H1 (cell line): ENCODE results near the gene DUSP23. TPM values are rescaled to one million over a fixed set of nuclear protein-coding genes. Genes with fewer than 3 reads are reported as not detected.

ENCODE experiments used
- CTCF ChIA-PET: fragments of 300-600 bp; sonication (Branson Sonifier 250); formaldehyde crosslinking; loops from one replicate; lab custom pipeline; 2021; ENCODE audit not compliant: partially characterized antibody; lab: Charles Lee
- POLR2A ChIA-PET: fragments of 300-600 bp; sonication (Branson Sonifier 250); formaldehyde crosslinking; loops from one replicate; lab custom pipeline; 2021; ENCODE audit warnings: inconsistent platforms; ENCODE audit not compliant: partially characterized antibody; lab: Charles Lee
- DNase-seq, 2 experiments: peaks; one replicate each; pipeline versions ENCODE4 v3.0.0 to v3.0.0-alpha.2; 2010 to 2022; ENCODE audit warnings: low spot score in 2 of 2, low read depth in 1 of 2, mixed read lengths in 1 of 2
- FAIRE-seq: peaks from 2 replicates; lab custom pipeline; 2011; peaks lifted over from hg19 to GRCh38; lab: Jason Lieb, UNC
- H2AFZ ChIP-seq: 2 replicates; pipeline ENCODE4 v1.8.1; 2012; ENCODE audit warnings: low read length, inconsistent platforms
- H2AK5ac ChIP-seq: 2 replicates; pipeline ENCODE4 v1.6.1; 2013; ENCODE audit warnings: low read depth, low read length
- H2BK120ac ChIP-seq: replicated peaks from 2 replicates; pipeline ENCODE3; 2013; ENCODE audit warnings: low read depth, low read length, inconsistent platforms
- H2BK12ac ChIP-seq: 2 replicates; pipeline ENCODE4 v1.6.1; 2013; ENCODE audit warnings: low read depth, low read length
- H2BK15ac ChIP-seq: 2 replicates; pipeline ENCODE4 v1.6.1; 2013; ENCODE audit warnings: low read length
- H2BK20ac ChIP-seq: 2 replicates; pipeline ENCODE4 v1.6.1; 2013; ENCODE audit warnings: low read length
- H2BK5ac ChIP-seq: 2 replicates; pipeline ENCODE4 v1.6.1; 2013; ENCODE audit warnings: low read depth, low read length
- H3K14ac ChIP-seq: 2 replicates; pipeline ENCODE4 v1.6.1; 2013; ENCODE audit warnings: inconsistent platforms; ENCODE audit not compliant: insufficient read length
- H3K18ac ChIP-seq: 2 replicates; pipeline ENCODE4 v1.6.1; 2013; ENCODE audit warnings: low read length; ENCODE audit errors: extremely low read depth
- H3K23ac ChIP-seq: 2 replicates; pipeline ENCODE4 v1.6.1; 2013; ENCODE audit warnings: inconsistent platforms; ENCODE audit not compliant: insufficient read length
- H3K23me2 ChIP-seq: 2 replicates; pipeline ENCODE4 v1.6.1; 2013; ENCODE audit warnings: low read depth, low read length
- H3K27ac ChIP-seq: 2 replicates; pipeline ENCODE4 v1.6.1; 2011; ENCODE audit warnings: low read depth, low read length, inconsistent platforms
- H3K27me3 ChIP-seq, 4 experiments: replicated peaks in 1 of 4; 1 replicate in 1 of 4; 2 replicates in 3 of 4; pipeline versions ENCODE4 v1.6.1 to v1.8.1; 2011 to 2013; ENCODE audit warnings: low read length in 3 of 4, mild to moderate bottlenecking in 3 of 4, inconsistent platforms in 2 of 4, mixed read lengths in 2 of 4, moderate library complexity in 1 of 4; ENCODE audit not compliant: control insufficient read depth in 3 of 4, insufficient read depth in 3 of 4; ENCODE audit errors: extremely low read depth in 1 of 4
- H3K36me3 ChIP-seq, 4 experiments: 2 replicates each; pipeline versions ENCODE4 v1.6.1 to v1.8.1; 2011 to 2013; ENCODE audit warnings: mild to moderate bottlenecking in 4 of 4, low read length in 3 of 4, moderate library complexity in 2 of 4, control low read depth in 1 of 4, inconsistent platforms in 1 of 4; ENCODE audit not compliant: insufficient read depth in 4 of 4, control insufficient read depth in 2 of 4
- H3K4ac ChIP-seq: replicated peaks from 2 replicates; pipeline ENCODE3; 2013; ENCODE audit warnings: low read length, low read depth, mixed read lengths, inconsistent platforms; ENCODE audit not compliant: insufficient read length
- H3K4me1 ChIP-seq, 4 experiments: replicated peaks in 1 of 4; 1 replicate in 1 of 4; 2 replicates in 3 of 4; pipeline versions ENCODE4 v1.6.1 to v1.8.1; 2011 to 2013; ENCODE audit warnings: low read length in 3 of 4, inconsistent platforms in 2 of 4, mixed read lengths in 1 of 4; ENCODE audit not compliant: insufficient read depth in 4 of 4, control insufficient read depth in 3 of 4
- H3K4me2 ChIP-seq, 2 experiments: 2 replicates each; pipeline versions ENCODE4 v1.6.1 to v1.8.1; 2011 to 2013; ENCODE audit warnings: low read depth in 2 of 2, low read length in 2 of 2, control low read depth in 1 of 2, inconsistent platforms in 1 of 2, mild to moderate bottlenecking in 1 of 2; ENCODE audit not compliant: insufficient read depth in 1 of 2
- H3K4me3 ChIP-seq, 4 experiments: fragments of 200-600, 300-600 bp in 1 of 4; sonication (generic), shearing (Covaris generic), sonication (Bioruptor Twin) in 1 of 4; 2 replicates each; pipeline versions ENCODE4 v1.5.1 to v1.8.1; 2011 to 2016; ENCODE audit warnings: low read length in 4 of 4, low read depth in 3 of 4, control low read depth in 2 of 4, inconsistent platforms in 2 of 4, mild to moderate bottlenecking in 2 of 4, mixed read lengths in 1 of 4, moderate library complexity in 1 of 4; ENCODE audit not compliant: insufficient read depth in 2 of 4; ENCODE audit errors: extremely low read depth in 1 of 4
- H3K56ac ChIP-seq: replicated peaks from 2 replicates; pipeline ENCODE3; 2013; ENCODE audit warnings: low read depth, mild to moderate bottlenecking, mixed read lengths, low read length, inconsistent platforms; ENCODE audit not compliant: insufficient read length
- H3K79me1 ChIP-seq: 2 replicates; pipeline ENCODE4 v1.6.1; 2013; ENCODE audit warnings: low read depth, low read length, control low read depth
- H3K79me2 ChIP-seq, 2 experiments: 2 replicates each; pipeline versions ENCODE4 v1.6.1 to v1.8.1; 2012 to 2013; ENCODE audit warnings: low read length in 2 of 2, mild to moderate bottlenecking in 2 of 2, inconsistent platforms in 1 of 2; ENCODE audit not compliant: insufficient read depth in 2 of 2, control insufficient read depth in 1 of 2
- H3K9ac ChIP-seq, 4 experiments: replicated peaks in 1 of 4; 1 replicate in 1 of 4; 2 replicates in 3 of 4; pipeline versions ENCODE4 v1.6.1 to v1.8.1; 2011 to 2013; ENCODE audit warnings: low read depth in 3 of 4, low read length in 3 of 4, control low read depth in 2 of 4, mild to moderate bottlenecking in 2 of 4, moderate library complexity in 2 of 4, inconsistent platforms in 1 of 4; ENCODE audit errors: extremely low read depth in 1 of 4
- H3K9me3 ChIP-seq, 2 experiments: 2 replicates each; pipeline versions ENCODE4 v1.6.1 to v1.8.1; 2012 to 2013; ENCODE audit warnings: mild to moderate bottlenecking in 2 of 2, moderate library complexity in 2 of 2, control low read depth in 1 of 2, inconsistent platforms in 1 of 2, low read depth in 1 of 2, low read length in 1 of 2, mixed read lengths in 1 of 2; ENCODE audit not compliant: insufficient read depth in 2 of 2
- H4K20me1 ChIP-seq, 2 experiments: replicated peaks in 1 of 2; 2 replicates each; pipeline versions ENCODE3 to v1.8.1; 2011 to 2013; ENCODE audit warnings: inconsistent platforms in 2 of 2, low read length in 2 of 2, mild to moderate bottlenecking in 1 of 2; ENCODE audit not compliant: insufficient read depth in 2 of 2, control insufficient read depth in 1 of 2
- H4K5ac ChIP-seq: 2 replicates; pipeline ENCODE4 v1.6.1; 2013; ENCODE audit warnings: low read length, low read depth, mixed read lengths, inconsistent platforms; ENCODE audit not compliant: insufficient read length
- H4K8ac ChIP-seq: 2 replicates; pipeline ENCODE4 v1.8.0; 2013; ENCODE audit warnings: mild to moderate bottlenecking, moderate library complexity, low read length, inconsistent platforms; ENCODE audit not compliant: insufficient read depth; ENCODE audit errors: extremely low read depth
- H4K91ac ChIP-seq: replicated peaks from 2 replicates; pipeline ENCODE3; 2013; ENCODE audit warnings: low read length, mixed read lengths, inconsistent platforms; ENCODE audit not compliant: insufficient read length
- CBX8 ChIP-seq: fragments of 300-800, 300-1000 bp; sonication (generic); IDR thresholded peaks from 2 replicates; pipeline ENCODE4 v1.7.1; 2016; ENCODE audit warnings: low read depth, low read length, borderline replicate concordance
- CREB1 ChIP-seq: IDR thresholded peaks from 2 replicates; pipeline ENCODE4 v1.6.1; 2012; ENCODE audit warnings: inconsistent platforms
- GTF2F1 ChIP-seq: IDR thresholded peaks from 2 replicates; pipeline ENCODE4 v1.6.1; 2012; ENCODE audit warnings: low read depth, low read length, improper control_type of control experiment, borderline replicate concordance
- NANOG ChIP-seq: IDR thresholded peaks from 2 replicates; pipeline ENCODE4 v1.6.1; 2011; ENCODE audit warnings: low read length, low read depth, mild to moderate bottlenecking, inconsistent platforms; ENCODE audit not compliant: insufficient read depth, poor library complexity, severe bottlenecking
- POLR2AphosphoS5 ChIP-seq: IDR thresholded peaks from 2 replicates; pipeline ENCODE4 v1.6.1; 2011; ENCODE audit warnings: low read depth, low read length
- SUZ12 ChIP-seq: fragments of 200-600 bp; sonication (generic); IDR thresholded peaks from 2 replicates; pipeline ENCODE4 v1.6.1; 2012; ENCODE audit warnings: mild to moderate bottlenecking, inconsistent platforms, low read length, moderate library complexity, mixed read lengths
- TAF1 ChIP-seq: IDR thresholded peaks from 2 replicates; pipeline ENCODE4 v1.6.1; 2011; ENCODE audit warnings: mild to moderate bottlenecking, low read depth, low read length
- TCF12 ChIP-seq: IDR thresholded peaks from 2 replicates; pipeline ENCODE4 v1.6.1; 2011; ENCODE audit warnings: low read depth, mild to moderate bottlenecking, low read length
- WGBS, 2 experiments: shearing (Covaris generic) in 1 of 2; methylation state at CpG; one replicate each; pipeline versions ENCODE4 v1.1.6 to v1.1.7; 2013 to 2015; ENCODE audit warnings: low lambda C conversion rate in 2 of 2, mixed read lengths in 2 of 2, inconsistent platforms in 1 of 2, low coverage in 1 of 2, missing lambda C conversion rate in 1 of 2; ENCODE audit not compliant: insufficient replicate concordance in 2 of 2, insufficient coverage in 1 of 2, insufficient read length in 1 of 2; ENCODE audit errors: extremely low coverage in 1 of 2, missing lambda C conversion rate in 1 of 2; 5-methylcytosine and 5-hydroxymethylcytosine counted together
- polyA plus RNA-seq, 7 experiments: library from polyadenylated mRNA; depleted of rRNA in 3 of 7; stranded (reverse) in 5 of 7; unstranded in 2 of 7; fragments of >200 nt in 5 of 7; fragments of 200-250 nt in 2 of 7; gene quantifications; 1 replicate in 5 of 7; 2 replicates in 1 of 7; 4 replicates in 1 of 7; pipeline versions ENCODE4 v1.2.1 to v1.2.3, GENCODE V29; 2011 to 2013; ENCODE audit warnings: missing spikeins in 2 of 7, mixed read lengths in 2 of 7
- total RNA-seq: library from RNA; stranded (reverse); fragmentation: NEBNext Ultra II Directional; extraction: Animal tissue kit (Norgen Biotek cat#: 25700); gene quantifications from 2 replicates; pipeline ENCODE4 v1.2.1, GENCODE V29; 2021
- TF ChIP-seq, protein P1 (sequence below): IDR thresholded peaks from 2 replicates; pipeline ENCODE4 v1.6.1; 2011; ENCODE audit warnings: low read depth, mild to moderate bottlenecking, low read length; ENCODE audit not compliant: insufficient read depth
- TF ChIP-seq, protein P2 (sequence below), 3 experiments: IDR thresholded peaks; 1 replicate in 2 of 3; 2 replicates in 1 of 3; pipeline versions ENCODE4 v1.5.1 to v1.6.1; 2011; ENCODE audit warnings: low read length in 3 of 3, mild to moderate bottlenecking in 3 of 3, inconsistent platforms in 2 of 3, low read depth in 1 of 3, moderate library complexity in 1 of 3; ENCODE audit not compliant: insufficient read depth in 1 of 3; ENCODE audit errors: control extremely low read depth in 1 of 3

The DUSP23 gene
- total and polyA plus RNA-seq, 2 of the 8 experiments (the other 6 are each of a cell fraction or from before 2014, with no cell fraction given), result 45.8 to 80.1 TPM

GRCh38 chr1:159826441-159827101 is 45.8 kb downstream of the DUSP23 start, which contains the start of gene SLAMF8:
SLAMF8 (plus strand) TSS chr1:159826873; CDS start chr1:159826899, 26 bp downstream.
- 84% methylated on average over 10 of the region's 11 CpGs; no CpG with 5 or more reads in 1 of the 2 experiments for WGBS, 2 experiments
- no peaks in the 10 kb centered on the region for H3K79me1 ChIP-seq
- no peaks in the 10 kb centered on the region for H3K36me3 ChIP-seq
- H2AFZ ChIP-seq, result no peak within 1 kb of the TSS
- H3K9me3 ChIP-seq, result no peaks in the 10 kb centered on the region
- H3K4me3 ChIP-seq, result no peak within 1 kb of the TSS
- no peak within 1 kb of the TSS for H3K18ac ChIP-seq
- no peaks in the 10 kb centered on the region for H4K20me1 ChIP-seq
- H3K4ac ChIP-seq, result no peak within 1 kb of the TSS
- H2AK5ac ChIP-seq, result no peak within 1 kb of the TSS
- H4K8ac ChIP-seq, result no peak within 1 kb of the TSS
- CTCF ChIA-PET, result interaction anchor here (0.9 to 11.2 kb wide), 7 partner anchors 12 to 181 kb away, joined by 3 to 175 read pairs (median 5); partner anchors contain the start of gene FCRL6
- H2BK12ac ChIP-seq, result no peak within 1 kb of the TSS
- H3K56ac ChIP-seq, result no peak within 1 kb of the TSS
- no peak within 1 kb of the TSS for H2BK20ac ChIP-seq
- H2BK5ac ChIP-seq, result no peak within 1 kb of the TSS
- no peak within 1 kb of the TSS for H3K23ac ChIP-seq
- POLR2A ChIA-PET, result no interaction called here
- no peaks in the 10 kb centered on the region for H3K79me2 ChIP-seq
- no peak within 1 kb of the TSS for H3K14ac ChIP-seq
- H3K9ac ChIP-seq, result no peak within 1 kb of the TSS
- H3K4me1 ChIP-seq, result 0 out of 7 replicates have a peak, but pooled peaks cover 0 to 3% (median under 1%) of the 10 kb centered on the region in 4 experiments
- H3K27me3 ChIP-seq, result no peaks in the 10 kb centered on the region; a peak in 1 of 7 replicates
- no peak within 1 kb of the TSS for H2BK15ac ChIP-seq
- no peak within 1 kb of the TSS for H2BK120ac ChIP-seq
- no peaks in the 10 kb centered on the region for H3K23me2 ChIP-seq
- no peak within 1 kb of the TSS for H4K91ac ChIP-seq
- H3K4me2 ChIP-seq, result no peak within 1 kb of the TSS
- no peak within 1 kb of the TSS for H3K27ac ChIP-seq
- no peak within 1 kb of the TSS for H4K5ac ChIP-seq
- DNase-seq (no peak), FAIRE-seq (no peak)
- no peak for TF ChIP-seq TCF12
- TF ChIP-seq CBX8, result no peak
- TF ChIP-seq, protein P1, sequence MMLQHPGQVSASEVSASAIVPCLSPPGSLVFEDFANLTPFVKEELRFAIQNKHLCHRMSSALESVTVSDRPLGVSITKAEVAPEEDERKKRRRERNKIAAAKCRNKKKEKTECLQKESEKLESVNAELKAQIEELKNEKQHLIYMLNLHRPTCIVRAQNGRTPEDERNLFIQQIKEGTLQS, result no peak
- TF ChIP-seq NANOG, result no peak
- TF ChIP-seq TAF1, result no peak
- TF ChIP-seq GTF2F1, result no peak
- no peak for TF ChIP-seq SUZ12
- no peak for TF ChIP-seq CREB1
- TF ChIP-seq, protein P2, sequence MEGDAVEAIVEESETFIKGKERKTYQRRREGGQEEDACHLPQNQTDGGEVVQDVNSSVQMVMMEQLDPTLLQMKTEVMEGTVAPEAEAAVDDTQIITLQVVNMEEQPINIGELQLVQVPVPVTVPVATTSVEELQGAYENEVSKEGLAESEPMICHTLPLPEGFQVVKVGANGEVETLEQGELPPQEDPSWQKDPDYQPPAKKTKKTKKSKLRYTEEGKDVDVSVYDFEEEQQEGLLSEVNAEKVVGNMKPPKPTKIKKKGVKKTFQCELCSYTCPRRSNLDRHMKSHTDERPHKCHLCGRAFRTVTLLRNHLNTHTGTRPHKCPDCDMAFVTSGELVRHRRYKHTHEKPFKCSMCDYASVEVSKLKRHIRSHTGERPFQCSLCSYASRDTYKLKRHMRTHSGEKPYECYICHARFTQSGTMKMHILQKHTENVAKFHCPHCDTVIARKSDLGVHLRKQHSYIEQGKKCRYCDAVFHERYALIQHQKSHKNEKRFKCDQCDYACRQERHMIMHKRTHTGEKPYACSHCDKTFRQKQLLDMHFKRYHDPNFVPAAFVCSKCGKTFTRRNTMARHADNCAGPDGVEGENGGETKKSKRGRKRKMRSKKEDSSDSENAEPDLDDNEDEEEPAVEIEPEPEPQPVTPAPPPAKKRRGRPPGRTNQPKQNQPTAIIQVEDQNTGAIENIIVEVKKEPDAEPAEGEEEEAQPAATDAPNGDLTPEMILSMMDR (IDR thresholded peaks at IDR 0.05; ENCODE audit: control extremely low read depth in 1 of 3, insufficient read depth in 1 of 3, low read depth in 1 of 3, low read length in 3 of 3), result no peak
- no peak for TF ChIP-seq POLR2AphosphoS5
